HG03108 (cell line): ENCODE measurements around the gene ANGPTL1.

ENCODE experiments used
- ATAC-seq: cut with Tn5 transposase; IDR thresholded peaks from one replicate; pipeline ENCODE4 v1.9.1; 2021; ENCODE audit warnings: moderate library complexity; ENCODE audit not compliant: unreplicated experiment

The ANGPTL1 gene

GRCh38 chr1:178870944-178871343, at the start of gene ANGPTL1:
ANGPTL1 (minus strand) TSS chr1:178871077; CDS start chr1:178865776, 5,301 bp downstream.
- no peak for ATAC-seq

GRCh38 chr1:178919581-178919980, 48.7 kb upstream of the ANGPTL1 start:
- ATAC-seq, result no peak

GRCh38 chr1:178918955-178919354, 48.1 kb upstream of the ANGPTL1 start:
- ATAC-seq, result no peak

GRCh38 chr1:178918308-178918707, 47.4 kb upstream of the ANGPTL1 start:
- no peak for ATAC-seq

- ATAC-seq, result no peak
These were observed 45.7 kb upstream of the ANGPTL1 start for GRCh38 chr1:178916448-178917174.

- no peak for ATAC-seq
These were observed 41.7 kb upstream of the ANGPTL1 start for GRCh38 chr1:178912597-178912996.

GRCh38 chr1:178910023-178910422, 39.1 kb upstream of the ANGPTL1 start:
- no peak for ATAC-seq

GRCh38 chr1:178908358-178908757, 37.5 kb upstream of the ANGPTL1 start:
- ATAC-seq, result no peak

GRCh38 chr1:178901482-178902125, 30.7 kb upstream of the ANGPTL1 start:
- no peak for ATAC-seq

- no peak for ATAC-seq
These were observed 28.5 kb upstream of the ANGPTL1 start for GRCh38 chr1:178899402-178899801.

- ATAC-seq, result no peak
These were observed 27.5 kb upstream of the ANGPTL1 start for GRCh38 chr1:178898401-178898800.

GRCh38 chr1:178895928-178896327, 25.1 kb upstream of the ANGPTL1 start:
- no peak for ATAC-seq

GRCh38 chr1:178886551-178886950, 15.7 kb upstream of the ANGPTL1 start:
- ATAC-seq, result no peak

- no peak for ATAC-seq
These were observed 15.0 kb upstream of the ANGPTL1 start for GRCh38 chr1:178885869-178886268.

- no peak for ATAC-seq
These were observed 11.1 kb upstream of the ANGPTL1 start for GRCh38 chr1:178881950-178882349.

- ATAC-seq, result no peak
These were observed 7.0 kb upstream of the ANGPTL1 start for GRCh38 chr1:178877896-178878295.

GRCh38 chr1:178875936-178876335, 5.1 kb upstream of the ANGPTL1 start:
- ATAC-seq, result no peak

- ATAC-seq, result no peak
These were observed 4.1 kb upstream of the ANGPTL1 start for GRCh38 chr1:178874966-178875365.

GRCh38 chr1:178871551-178872320, 859 bp upstream of the ANGPTL1 start:
- no peak for ATAC-seq

- no peak for ATAC-seq
These were observed 656 bp downstream of the ANGPTL1 start for GRCh38 chr1:178870221-178870620.

- ATAC-seq, result no peak
These were observed 1.7 kb downstream of the ANGPTL1 start for GRCh38 chr1:178869119-178869697.
